Ovary (tissue), 3 donors: ENCODE measurements around the gene FBXO38.

ENCODE experiments used
- EP300 ChIP-seq: sonication (generic); formaldehyde crosslinking; IDR thresholded peaks from one replicate; pipeline ENCODE4 v1.6.1; 2017; ENCODE audit warnings: antibody characterized with exemption
- POLR2A ChIP-seq: fragments of 450-650 bp; IDR thresholded peaks from one replicate; pipeline ENCODE4 v1.6.1; 2017; ENCODE audit warnings: antibody characterized with exemption, mild to moderate bottlenecking, moderate library complexity
- TF ChIP-seq, protein P1 (sequence below), 3 donors: fragments of 450-650 bp in 2 of 3; fragments of 200-600 bp in 1 of 3; IDR thresholded peaks; one replicate each; pipeline versions ENCODE4 v1.5.1 to v1.8.0; 2016 to 2022; ENCODE audit warnings: antibody characterized with exemption in 3 of 3, mild to moderate bottlenecking in 1 of 3
- donor health status: DM: no; HTN: no; CAD: no.

DNA sequence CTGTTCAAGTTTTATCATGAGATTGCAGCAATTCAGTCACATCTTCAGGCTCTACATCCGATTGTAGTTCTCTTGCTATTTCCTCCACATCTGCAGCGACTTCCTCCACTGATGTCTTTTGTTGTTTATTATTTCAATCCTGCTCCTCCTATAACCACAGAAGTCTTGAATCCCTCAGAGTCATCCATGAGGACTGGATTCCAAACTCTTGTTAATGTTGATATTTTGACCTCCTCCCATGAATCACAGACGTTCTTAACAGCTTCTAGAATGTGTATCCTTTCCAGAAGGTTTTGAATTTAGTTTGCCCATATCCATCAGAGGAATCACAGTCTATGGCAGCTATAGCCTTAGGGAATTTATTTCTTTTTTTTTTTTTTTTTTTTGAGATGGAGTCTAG lies 3.6 kb downstream of the FBXO38 start:
- TF ChIP-seq, protein P1, sequence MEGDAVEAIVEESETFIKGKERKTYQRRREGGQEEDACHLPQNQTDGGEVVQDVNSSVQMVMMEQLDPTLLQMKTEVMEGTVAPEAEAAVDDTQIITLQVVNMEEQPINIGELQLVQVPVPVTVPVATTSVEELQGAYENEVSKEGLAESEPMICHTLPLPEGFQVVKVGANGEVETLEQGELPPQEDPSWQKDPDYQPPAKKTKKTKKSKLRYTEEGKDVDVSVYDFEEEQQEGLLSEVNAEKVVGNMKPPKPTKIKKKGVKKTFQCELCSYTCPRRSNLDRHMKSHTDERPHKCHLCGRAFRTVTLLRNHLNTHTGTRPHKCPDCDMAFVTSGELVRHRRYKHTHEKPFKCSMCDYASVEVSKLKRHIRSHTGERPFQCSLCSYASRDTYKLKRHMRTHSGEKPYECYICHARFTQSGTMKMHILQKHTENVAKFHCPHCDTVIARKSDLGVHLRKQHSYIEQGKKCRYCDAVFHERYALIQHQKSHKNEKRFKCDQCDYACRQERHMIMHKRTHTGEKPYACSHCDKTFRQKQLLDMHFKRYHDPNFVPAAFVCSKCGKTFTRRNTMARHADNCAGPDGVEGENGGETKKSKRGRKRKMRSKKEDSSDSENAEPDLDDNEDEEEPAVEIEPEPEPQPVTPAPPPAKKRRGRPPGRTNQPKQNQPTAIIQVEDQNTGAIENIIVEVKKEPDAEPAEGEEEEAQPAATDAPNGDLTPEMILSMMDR (IDR thresholded peaks at IDR 0.05), result no peak
- TF ChIP-seq POLR2A (no peak), EP300 (no peak)
